OCI-LY7 (cell line): ENCODE data around the gene TTC33.

Experiments
- CTCF ChIP-seq: fragments of 200-600 bp; sonication (generic); conservative IDR thresholded peaks from 2 replicates; pipeline ENCODE4 v1.5.1; 2014; ENCODE audit warnings: mild to moderate bottlenecking, antibody characterized with exemption, low read length, moderate library complexity, mixed read lengths
- EZH2phosphoT487 ChIP-seq: fragments of 200-600 bp; sonication (generic); IDR thresholded peaks from 2 replicates; pipeline ENCODE4 v1.6.1; 2018; ENCODE audit warnings: low read depth, borderline replicate concordance, mild to moderate bottlenecking, mixed run types, antibody characterized with exemption, low read length, moderate library complexity, mixed read lengths

- TF ChIP-seq CTCF, result no peak
- TF ChIP-seq EZH2phosphoT487, result no peak
Observed at GRCh38 chr5:40634154-40634553, 121.6 kb downstream of the TTC33 start.
